ENCODE data around the gene FUNDC1. TPM values are rescaled to one million over a fixed set of nuclear protein-coding genes. Genes with fewer than 3 reads are reported as not detected.
"Not testable (repeated sequence)": the region's sequence is repeated elsewhere in the genome, so short reads cannot be mapped to it uniquely, and the experiment has no call there.

FUNDC1 gene
- total RNA-seq, 4 donors from 2014 or later: 8.5 to 18.6 (median 10.4) TPM

DNA sequence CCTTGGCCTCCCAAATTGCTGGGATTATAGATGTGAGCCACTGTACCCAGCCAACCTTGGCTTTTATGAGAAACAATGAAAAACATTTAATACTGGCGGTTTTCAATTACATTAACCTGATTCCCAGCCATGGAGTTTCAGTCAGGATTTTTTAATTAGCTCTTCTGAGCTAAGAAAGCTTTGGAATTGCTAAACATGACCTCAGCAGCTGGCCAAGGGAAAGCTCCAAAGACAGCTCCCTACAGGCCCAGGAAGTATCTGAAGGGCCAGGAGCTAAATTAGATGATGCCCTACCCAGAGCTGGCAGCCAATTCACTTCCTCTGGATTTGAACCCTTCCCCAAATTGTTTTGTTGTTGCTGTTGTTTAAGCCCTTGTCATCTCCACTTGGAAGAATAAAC is 26.5 kb upstream of the FUNDC1 start:
- no peak for DNase-seq

DNA sequence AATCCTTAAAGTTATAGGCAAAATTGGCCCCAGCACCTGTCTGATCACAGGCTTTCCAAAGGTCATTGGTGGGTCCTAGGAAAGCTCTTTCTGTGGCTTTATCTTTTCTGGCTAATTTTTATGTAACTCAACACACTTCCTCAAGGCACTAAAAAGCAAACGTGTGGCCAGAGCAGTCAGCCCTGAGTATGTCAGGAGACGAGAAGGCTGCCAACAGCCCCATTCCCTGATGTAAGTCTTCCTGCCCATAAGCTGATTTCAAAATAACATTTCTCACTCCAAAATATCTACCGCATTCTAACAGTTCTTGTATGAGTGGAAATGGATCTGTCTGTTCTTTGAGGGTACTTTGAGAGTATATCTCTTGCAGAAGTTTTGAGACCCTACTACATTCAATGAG is 25.5 kb upstream of the FUNDC1 start:
- intact Hi-C loops (cut with DNase I): no loop called here
- Histone ChIP-seq H3K27ac (no peak overlapping the region), H3K9me3 (peaks cover 0 to 16% (median 8%) of the 10 kb centered on the region in 3 donors), H3K27me3 (no peaks in the 10 kb centered on the region), H3K4me3 (no peak overlapping the region), H3K4me1 (no peaks in the 10 kb centered on the region), H3K36me3 (no peaks in the 10 kb centered on the region)
- DNase-seq: no peak
- 52 to 61% methylated on average over 3 of the region's 3 CpGs for WGBS, 2 donors
- no peak for TF ChIP-seq POLR2A (IDR thresholded peaks at IDR 0.05)
- TF ChIP-seq, protein P1, sequence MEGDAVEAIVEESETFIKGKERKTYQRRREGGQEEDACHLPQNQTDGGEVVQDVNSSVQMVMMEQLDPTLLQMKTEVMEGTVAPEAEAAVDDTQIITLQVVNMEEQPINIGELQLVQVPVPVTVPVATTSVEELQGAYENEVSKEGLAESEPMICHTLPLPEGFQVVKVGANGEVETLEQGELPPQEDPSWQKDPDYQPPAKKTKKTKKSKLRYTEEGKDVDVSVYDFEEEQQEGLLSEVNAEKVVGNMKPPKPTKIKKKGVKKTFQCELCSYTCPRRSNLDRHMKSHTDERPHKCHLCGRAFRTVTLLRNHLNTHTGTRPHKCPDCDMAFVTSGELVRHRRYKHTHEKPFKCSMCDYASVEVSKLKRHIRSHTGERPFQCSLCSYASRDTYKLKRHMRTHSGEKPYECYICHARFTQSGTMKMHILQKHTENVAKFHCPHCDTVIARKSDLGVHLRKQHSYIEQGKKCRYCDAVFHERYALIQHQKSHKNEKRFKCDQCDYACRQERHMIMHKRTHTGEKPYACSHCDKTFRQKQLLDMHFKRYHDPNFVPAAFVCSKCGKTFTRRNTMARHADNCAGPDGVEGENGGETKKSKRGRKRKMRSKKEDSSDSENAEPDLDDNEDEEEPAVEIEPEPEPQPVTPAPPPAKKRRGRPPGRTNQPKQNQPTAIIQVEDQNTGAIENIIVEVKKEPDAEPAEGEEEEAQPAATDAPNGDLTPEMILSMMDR (IDR thresholded peaks at IDR 0.05): no peak

More for the DNA sequence above, 26.5 kb upstream of the FUNDC1 start:
- no peak overlapping the region for H3K4me3 ChIP-seq
- intact Hi-C loops (cut with DNase I): no loop called here
- WGBS, 2 donors: 85 to 86% methylated on average over 1 of the region's 1 CpG
- peaks cover 0 to 16% (median 8%) of the 10 kb centered on the region in 3 donors for H3K9me3 ChIP-seq
- no peaks in the 10 kb centered on the region for H3K36me3 ChIP-seq
- no peaks in the 10 kb centered on the region for H3K27me3 ChIP-seq
- TF ChIP-seq, protein P1 (IDR thresholded peaks at IDR 0.05): no peak
- no peak for TF ChIP-seq POLR2A (IDR thresholded peaks at IDR 0.05)
- H3K27ac ChIP-seq: no peak overlapping the region
- no peaks in the 10 kb centered on the region for H3K4me1 ChIP-seq

DNA sequence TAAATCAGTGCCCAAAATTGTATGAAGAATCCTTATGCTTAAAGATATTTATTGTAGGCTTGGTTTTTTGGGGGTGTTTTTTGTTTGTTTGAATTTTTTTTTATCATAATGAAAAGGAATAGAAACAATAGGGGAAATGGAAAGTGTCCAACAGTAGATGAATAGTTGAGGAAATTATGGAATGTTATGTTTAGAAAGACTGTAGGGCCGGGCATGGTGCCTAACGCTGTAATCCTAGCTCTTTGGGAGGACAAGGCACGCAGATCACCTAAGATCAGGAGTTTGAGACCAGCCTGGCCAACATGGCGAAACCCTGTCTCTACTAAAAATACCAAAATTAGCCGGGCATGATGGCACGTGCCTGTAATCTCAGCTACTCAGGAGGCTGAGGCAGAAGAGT is 19.2 kb upstream of the FUNDC1 start:
- H3K4me3 ChIP-seq; DNase-seq; H3K27me3 ChIP-seq; intact Hi-C loops (cut with DNase I); H3K36me3 ChIP-seq; H3K9me3 ChIP-seq; H3K27ac ChIP-seq; H3K4me1 ChIP-seq: not testable (repeated sequence)
- WGBS, 2 donors: 52 to 56% methylated on average over 5 of the region's 6 CpGs

DNA sequence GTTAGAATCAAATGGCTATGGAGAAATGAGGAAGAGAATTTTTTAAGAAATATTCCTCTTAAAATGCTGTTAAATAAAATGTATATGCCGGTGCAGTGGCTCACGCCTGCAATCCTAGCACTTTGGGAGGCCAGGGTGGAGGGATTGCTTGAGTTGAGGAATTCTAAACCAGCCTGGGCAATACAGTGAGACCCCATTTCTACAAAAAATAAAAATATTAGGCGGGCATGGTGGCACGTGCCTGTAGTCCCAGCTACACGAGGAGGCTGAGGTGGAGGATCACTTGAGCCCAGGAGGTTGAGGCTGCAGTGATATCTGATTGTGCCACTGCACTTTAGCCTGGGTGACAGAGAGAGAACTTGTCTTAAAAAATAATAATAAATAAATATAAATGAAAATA is 7.9 kb upstream of the FUNDC1 start:
- WGBS, 2 donors: 92 to 96% methylated on average over 5 of the region's 5 CpGs
- DNase-seq: no peak
- intact Hi-C loops (cut with DNase I): no loop called here

DNA sequence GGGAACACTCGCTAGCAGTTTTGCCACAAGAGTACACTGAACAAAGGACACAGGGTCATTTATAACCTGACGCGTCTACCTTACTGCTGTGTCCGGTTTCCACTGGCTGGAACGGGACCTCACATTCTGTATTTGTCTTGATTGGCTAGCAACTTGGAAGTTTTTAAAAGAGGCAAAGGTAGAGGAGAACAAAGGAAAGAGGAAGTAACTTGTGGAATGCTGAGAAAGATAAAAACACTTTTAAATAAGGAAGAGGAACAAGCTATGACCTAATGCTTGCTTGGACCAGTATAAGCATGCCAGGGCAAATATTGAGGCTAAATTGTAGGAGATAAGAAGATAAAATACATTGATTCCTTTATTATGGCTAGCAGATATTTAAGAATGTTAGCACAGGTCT is 2.8 kb upstream of the FUNDC1 start:
- peaks cover 0 to 26% (median 0%) of the 10 kb centered on the region in 3 donors for H3K4me1 ChIP-seq
- intact Hi-C loops (cut with DNase I); H3K4me3 ChIP-seq; H3K9me3 ChIP-seq; H3K36me3 ChIP-seq; DNase-seq; H3K27me3 ChIP-seq: not testable (repeated sequence)
- 28 to 56% methylated on average over 5 of the region's 5 CpGs for WGBS, 2 donors
- peak overlapping the region in 2 of 4 donors; percentile 9 to 29 for H3K27ac ChIP-seq

More for the DNA sequence above, 7.9 kb upstream of the FUNDC1 start:
- no peak for TF ChIP-seq POLR2A (IDR thresholded peaks at IDR 0.05)
- TF ChIP-seq, protein P1 (IDR thresholded peaks at IDR 0.05): no peak
- Histone ChIP-seq H3K27ac (no peak overlapping the region), H3K9me3 (no peaks in the 10 kb centered on the region), H3K36me3 (no peaks in the 10 kb centered on the region), H3K27me3 (no peaks in the 10 kb centered on the region), H3K4me3 (no peak overlapping the region), H3K4me1 (peaks cover 0 to 4% (median 0%) of the 10 kb centered on the region in 3 donors)

DNA sequence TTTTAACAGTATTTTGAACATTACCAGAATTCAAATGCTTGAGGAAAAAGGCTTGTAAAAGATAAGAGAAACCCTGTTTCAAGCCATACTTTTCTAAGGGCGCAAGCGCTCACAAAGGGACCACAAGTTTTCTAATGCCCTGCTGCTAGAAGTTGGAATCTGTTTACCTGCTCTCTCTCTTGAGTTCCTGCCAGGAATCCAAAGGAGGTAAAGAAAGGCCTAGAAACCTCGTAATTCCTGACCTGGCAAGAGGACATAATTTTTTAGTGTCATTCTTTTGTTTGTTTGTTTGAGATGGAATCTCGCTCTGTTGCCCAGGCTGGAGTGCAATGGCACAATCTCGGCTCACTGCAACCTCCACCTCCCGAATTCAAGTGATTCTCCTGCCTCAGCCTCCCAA is 1.4 kb upstream of the FUNDC1 start:
- Histone ChIP-seq H3K27me3 (no peaks in the 10 kb centered on the region), H3K4me1 (peaks cover 0 to 31% (median 0%) of the 10 kb centered on the region in 3 donors), H3K27ac (no peak overlapping the region), H3K9me3 (no peaks in the 10 kb centered on the region), H3K36me3 (no peaks in the 10 kb centered on the region), H3K4me3 (no peak overlapping the region)
- intact Hi-C loops (cut with DNase I): no loop called here
- DNase-seq: no peak
- TF ChIP-seq, protein P1 (IDR thresholded peaks at IDR 0.05): no peak
- TF ChIP-seq POLR2A (IDR thresholded peaks at IDR 0.05): no peak
- WGBS, 2 donors: 70 to 88% methylated on average over 3 to 6 of the region's 6 CpGs
